ENCODE results near the gene NMNAT1. TPM values are rescaled to one million over a fixed set of nuclear protein-coding genes. Genes with fewer than 3 reads are reported as not detected.

The NMNAT1 gene
- total RNA-seq, 1 experiment from 2014 or later = 8.6 TPM

- ChIA-PET CTCF (interaction anchor here (0.8 to 1.3 kb wide), 4 partner anchors 12 to 82 kb away, joined by 3 to 4 read pairs (median 3); no protein-coding TSS in a partner anchor), POLR2A (interaction anchor here (1.1 kb wide), 1 partner anchor 90 kb away, joined by 5 read pairs; the partner anchor contains the start of genes LZIC and NMNAT1), RAD21 (ENCODE audit: low non-redundant PET in 1 of 2, low total read pairs in 2 of 2, uncharacterized antibody in 2 of 2, unreplicated experiment in 2 of 2) (no interaction called here)
- H3K9ac ChIP-seq (ENCODE audit: low read length) = peak within 1 kb of the TSS; percentile 92
- no peaks in the 10 kb centered on the region for H4K20me1 ChIP-seq (ENCODE audit: insufficient read depth)
- peak within 1 kb of the TSS; percentile 82 for H3K27ac ChIP-seq (ENCODE audit: low read depth, low read length)
- peak; percentile 93 for ATAC-seq
- no peaks in the 10 kb centered on the region for H3K9me2 ChIP-seq (ENCODE audit: insufficient read depth)
- no peaks in the 10 kb centered on the region for H3K27me3 ChIP-seq (ENCODE audit: insufficient read depth, low read length)
- peaks cover 47% of the 10 kb centered on the region for H3K79me2 ChIP-seq (ENCODE audit: insufficient read depth, low read length)
- TSS peak; percentile 81 for BruUV-seq (replicated peaks)
- H3K4me1 ChIP-seq (ENCODE audit: control insufficient read depth in 1 of 2, insufficient read depth in 2 of 2, low read length in 2 of 2) = peaks cover 15 to 23% of the 10 kb centered on the region in 2 experiments
- H2AFZ ChIP-seq (ENCODE audit: low read depth, low read length, poor library complexity, severe bottlenecking) = peak within 1 kb of the TSS; percentile 63
- peaks cover 0 to 3% of the 10 kb centered on the region in 2 experiments; a peak in 1 of 4 replicates for H3K36me3 ChIP-seq (ENCODE audit: control insufficient read depth in 1 of 2, insufficient read depth in 2 of 2, low read length in 2 of 2)
- H3K9me3 ChIP-seq (ENCODE audit: control insufficient read depth in 1 of 2, insufficient read depth in 1 of 2, low read depth in 1 of 2, low read length in 2 of 2) = no peaks in the 10 kb centered on the region
- H3K4me3 ChIP-seq (replicated peaks in 1 of 2; ENCODE audit: low read depth in 1 of 2, low read length in 2 of 2) = peak within 1 kb of the TSS; percentile 86 to 98
- peak within 1 kb of the TSS; percentile 85 for H3K4me2 ChIP-seq (ENCODE audit: low read length)
- DNase-seq (ENCODE audit: low read depth, low spot score) = peak; percentile 93
- intact Hi-C loops (cut with micrococcal nuclease) = loop anchor here (1.0 to 2.0 kb wide), 3 partner anchors 82 to 158 kb away; partner anchors contain the start of genes LZIC and NMNAT1
- TF ChIP-seq RAD21 (IDR thresholded peaks at IDR 0.05; ENCODE audit: low read depth) = peak; percentile 83
- no peak for TF ChIP-seq EZH2 (IDR thresholded peaks at IDR 0.05)
- no peak for TF ChIP-seq JUND (IDR thresholded peaks at IDR 0.05)
- TF ChIP-seq TCF7L2 (IDR thresholded peaks at IDR 0.05; ENCODE audit: borderline replicate concordance, extremely low read depth, insufficient read depth, insufficient read length) = peak; percentile 9
- no peak for TF ChIP-seq SRF (IDR thresholded peaks at IDR 0.05; ENCODE audit: low read depth)
- TF ChIP-seq SP1 (IDR thresholded peaks at IDR 0.05; ENCODE audit: low read depth) = peak; percentile 46; the same call in 1 of the 2 replicates
- TF ChIP-seq, protein P1, sequence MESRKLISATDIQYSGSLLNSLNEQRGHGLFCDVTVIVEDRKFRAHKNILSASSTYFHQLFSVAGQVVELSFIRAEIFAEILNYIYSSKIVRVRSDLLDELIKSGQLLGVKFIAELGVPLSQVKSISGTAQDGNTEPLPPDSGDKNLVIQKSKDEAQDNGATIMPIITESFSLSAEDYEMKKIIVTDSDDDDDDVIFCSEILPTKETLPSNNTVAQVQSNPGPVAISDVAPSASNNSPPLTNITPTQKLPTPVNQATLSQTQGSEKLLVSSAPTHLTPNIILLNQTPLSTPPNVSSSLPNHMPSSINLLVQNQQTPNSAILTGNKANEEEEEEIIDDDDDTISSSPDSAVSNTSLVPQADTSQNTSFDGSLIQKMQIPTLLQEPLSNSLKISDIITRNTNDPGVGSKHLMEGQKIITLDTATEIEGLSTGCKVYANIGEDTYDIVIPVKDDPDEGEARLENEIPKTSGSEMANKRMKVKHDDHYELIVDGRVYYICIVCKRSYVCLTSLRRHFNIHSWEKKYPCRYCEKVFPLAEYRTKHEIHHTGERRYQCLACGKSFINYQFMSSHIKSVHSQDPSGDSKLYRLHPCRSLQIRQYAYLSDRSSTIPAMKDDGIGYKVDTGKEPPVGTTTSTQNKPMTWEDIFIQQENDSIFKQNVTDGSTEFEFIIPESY (IDR thresholded peaks at IDR 0.05; ENCODE audit: extremely low read depth, insufficient replicate concordance, low read length) = no peak
- TF ChIP-seq ELF1 (IDR thresholded peaks at IDR 0.05; ENCODE audit: borderline replicate concordance, low read depth) = no peak
- no peak; the same call in 1 of the 2 replicates for TF ChIP-seq EGR1 (IDR thresholded peaks at IDR 0.05; ENCODE audit: low read depth)
- TF ChIP-seq SIN3A (IDR thresholded peaks at IDR 0.05; ENCODE audit: low read depth) = no peak; the same call in 1 of the 2 replicates
- TF ChIP-seq CEBPB (IDR thresholded peaks at IDR 0.05; ENCODE audit: low read depth) = no peak
- no peak for TF ChIP-seq CBX3 (IDR thresholded peaks at IDR 0.05; ENCODE audit: low read depth)
- no peak for TF ChIP-seq ZNF274 (IDR thresholded peaks at IDR 0.05; ENCODE audit: low read depth, low read length)
- no peak for TF ChIP-seq ATF3 (IDR thresholded peaks at IDR 0.05)
- peak; percentile 67 for TF ChIP-seq POLR2AphosphoS5 (IDR thresholded peaks at IDR 0.05; ENCODE audit: low read depth, low read length)
- peak; percentile 46 for TF ChIP-seq POLR2A (IDR thresholded peaks at IDR 0.05; ENCODE audit: borderline replicate concordance, extremely low read depth, insufficient read depth, insufficient read length)
- no peak for TF ChIP-seq EZH2phosphoT487 (IDR thresholded peaks at IDR 0.05; ENCODE audit: borderline replicate concordance)
- TF ChIP-seq FOSL1 (IDR thresholded peaks at IDR 0.05; ENCODE audit: low read depth) = no peak
- peak; percentile 95 for TF ChIP-seq YY1 (IDR thresholded peaks at IDR 0.05; ENCODE audit: extremely low read depth, insufficient replicate concordance, low read depth, low read length)
- TF ChIP-seq, protein P2, sequence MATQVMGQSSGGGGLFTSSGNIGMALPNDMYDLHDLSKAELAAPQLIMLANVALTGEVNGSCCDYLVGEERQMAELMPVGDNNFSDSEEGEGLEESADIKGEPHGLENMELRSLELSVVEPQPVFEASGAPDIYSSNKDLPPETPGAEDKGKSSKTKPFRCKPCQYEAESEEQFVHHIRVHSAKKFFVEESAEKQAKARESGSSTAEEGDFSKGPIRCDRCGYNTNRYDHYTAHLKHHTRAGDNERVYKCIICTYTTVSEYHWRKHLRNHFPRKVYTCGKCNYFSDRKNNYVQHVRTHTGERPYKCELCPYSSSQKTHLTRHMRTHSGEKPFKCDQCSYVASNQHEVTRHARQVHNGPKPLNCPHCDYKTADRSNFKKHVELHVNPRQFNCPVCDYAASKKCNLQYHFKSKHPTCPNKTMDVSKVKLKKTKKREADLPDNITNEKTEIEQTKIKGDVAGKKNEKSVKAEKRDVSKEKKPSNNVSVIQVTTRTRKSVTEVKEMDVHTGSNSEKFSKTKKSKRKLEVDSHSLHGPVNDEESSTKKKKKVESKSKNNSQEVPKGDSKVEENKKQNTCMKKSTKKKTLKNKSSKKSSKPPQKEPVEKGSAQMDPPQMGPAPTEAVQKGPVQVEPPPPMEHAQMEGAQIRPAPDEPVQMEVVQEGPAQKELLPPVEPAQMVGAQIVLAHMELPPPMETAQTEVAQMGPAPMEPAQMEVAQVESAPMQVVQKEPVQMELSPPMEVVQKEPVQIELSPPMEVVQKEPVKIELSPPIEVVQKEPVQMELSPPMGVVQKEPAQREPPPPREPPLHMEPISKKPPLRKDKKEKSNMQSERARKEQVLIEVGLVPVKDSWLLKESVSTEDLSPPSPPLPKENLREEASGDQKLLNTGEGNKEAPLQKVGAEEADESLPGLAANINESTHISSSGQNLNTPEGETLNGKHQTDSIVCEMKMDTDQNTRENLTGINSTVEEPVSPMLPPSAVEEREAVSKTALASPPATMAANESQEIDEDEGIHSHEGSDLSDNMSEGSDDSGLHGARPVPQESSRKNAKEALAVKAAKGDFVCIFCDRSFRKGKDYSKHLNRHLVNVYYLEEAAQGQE (IDR thresholded peaks at IDR 0.05; ENCODE audit: low read depth) = no peak
- TF ChIP-seq, protein P3, sequence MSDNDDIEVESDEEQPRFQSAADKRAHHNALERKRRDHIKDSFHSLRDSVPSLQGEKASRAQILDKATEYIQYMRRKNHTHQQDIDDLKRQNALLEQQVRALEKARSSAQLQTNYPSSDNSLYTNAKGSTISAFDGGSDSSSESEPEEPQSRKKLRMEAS (IDR thresholded peaks at IDR 0.05) = peak; percentile 59; the same call in 1 of the 2 replicates
Measured at GRCh38 chr1:10032590-10033358, 89.5 kb downstream of the NMNAT1 start, which contains the start of gene UBE4B. UBE4B (plus strand) TSS chr1:10032958; CDS start chr1:10033671, 713 bp downstream.

Measured in HCT116 (cell line).